Activated CD4-positive, alpha-beta memory T cell treated with anti-CD3 and anti-CD28 coated beads, Interleukin-2, amount 10 ng/mL, durations not matched to agents 7 days and 5 days (primary cell): Measurements from ENCODE around the gene TUBA8. TPM values are rescaled to one million over a fixed set of nuclear protein-coding genes. Genes with fewer than 3 reads are reported as not detected.
"Not testable (repeated sequence)": the region's sequence is repeated elsewhere in the genome, so short reads cannot be mapped to it uniquely, and the experiment has no call there.

Experiments used
- CTCF ChIA-PET: fragments of 350-600 bp; sonication (Branson Sonifier 250); formaldehyde crosslinking; loops from one replicate; lab custom pipeline; 2021; ENCODE audit warnings: antibody characterized with exemption, inconsistent platforms; lab: Charles Lee
- POLR2A ChIA-PET: fragments of 350-600 bp; sonication (Branson Sonifier 250); formaldehyde crosslinking; loops from one replicate; lab custom pipeline; 2021; ENCODE audit warnings: antibody characterized with exemption; lab: Charles Lee
- DNase-seq: peaks from one replicate; pipeline ENCODE4 v3.0.0-alpha.2; 2020
- H3K27ac Mint-ChIP-seq: one replicate; pipeline ENCODE4 v1.8.0; 2021; ENCODE audit warnings: mild to moderate bottlenecking, mixed read lengths
- H3K27me3 Mint-ChIP-seq: one replicate; pipeline ENCODE4 v1.8.0; 2021; ENCODE audit warnings: mixed read lengths
- H3K36me3 Mint-ChIP-seq: one replicate; pipeline ENCODE4 v1.8.0; 2021; ENCODE audit warnings: low read depth, mixed read lengths
- H3K4me1 Mint-ChIP-seq: one replicate; pipeline ENCODE4 v1.8.0; 2021; ENCODE audit warnings: mixed read lengths
- H3K4me3 Mint-ChIP-seq: one replicate; pipeline ENCODE4 v1.8.0; 2021; ENCODE audit warnings: mild to moderate bottlenecking, mixed read lengths
- H3K9me3 Mint-ChIP-seq: one replicate; pipeline ENCODE4 v1.8.0; 2021; ENCODE audit warnings: mixed read lengths
- total RNA-seq, 2 experiments: library from RNA; stranded (reverse); gene quantifications; one replicate each; pipeline ENCODE4 v1.2.3, GENCODE V29; 2021

The TUBA8 gene
- total RNA-seq, 2 experiments from 2014 or later: 0.88 to 1.4 TPM

DNA sequence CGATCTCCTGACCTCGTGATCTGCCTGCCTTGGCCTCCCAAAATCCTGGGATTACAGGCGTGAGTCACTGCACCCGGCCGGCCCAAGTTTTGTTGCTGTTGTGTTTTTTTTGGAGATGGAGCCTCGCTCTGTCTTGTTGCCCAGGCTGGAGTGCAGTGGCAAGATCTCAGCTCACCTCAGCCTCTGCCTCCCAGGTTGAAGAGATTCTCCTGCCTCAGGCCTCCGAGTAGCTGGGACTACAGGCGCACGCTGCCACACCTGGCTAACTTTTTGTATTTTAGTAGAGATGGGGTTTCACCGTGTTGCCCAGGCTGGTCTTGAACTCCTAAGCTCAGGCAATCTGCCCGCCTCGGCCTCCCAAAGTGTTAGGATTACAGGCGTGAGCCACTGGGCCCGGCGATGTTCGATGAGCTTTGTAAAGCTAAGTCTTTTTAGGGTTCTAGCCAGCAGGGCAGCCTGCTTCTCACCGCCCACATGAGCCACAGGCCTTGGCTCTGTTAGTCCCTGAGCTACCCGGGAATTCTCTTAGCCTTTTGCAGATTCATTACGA is 12.9 kb downstream of the TUBA8 start:
- POLR2A ChIA-PET: interaction anchor here (1.5 kb wide), 1 partner anchor 47 kb away, joined by 3 read pairs; no protein-coding TSS in a partner anchor
- H3K27ac Mint-ChIP-seq, H3K9me3 Mint-ChIP-seq, H3K27me3 Mint-ChIP-seq, H3K4me1 Mint-ChIP-seq, DNase-seq, H3K36me3 Mint-ChIP-seq, H3K4me3 Mint-ChIP-seq, CTCF ChIA-PET: not testable (repeated sequence)

- Mint-ChIP-seq H3K27ac (peak overlapping the region; percentile 24), H3K27me3 (no peaks in the 10 kb centered on the region), H3K36me3 (peaks cover 4% of the 10 kb centered on the region), H3K9me3 (no peaks in the 10 kb centered on the region), H3K4me1 (no peaks in the 10 kb centered on the region), H3K4me3 (no peak overlapping the region)
- DNase-seq: no peak
- ChIA-PET CTCF (no interaction called here), POLR2A (no interaction called here)
These were observed 16.0 kb downstream of the TUBA8 start for GRCh38 chr22:18126606-18127005.

DNA sequence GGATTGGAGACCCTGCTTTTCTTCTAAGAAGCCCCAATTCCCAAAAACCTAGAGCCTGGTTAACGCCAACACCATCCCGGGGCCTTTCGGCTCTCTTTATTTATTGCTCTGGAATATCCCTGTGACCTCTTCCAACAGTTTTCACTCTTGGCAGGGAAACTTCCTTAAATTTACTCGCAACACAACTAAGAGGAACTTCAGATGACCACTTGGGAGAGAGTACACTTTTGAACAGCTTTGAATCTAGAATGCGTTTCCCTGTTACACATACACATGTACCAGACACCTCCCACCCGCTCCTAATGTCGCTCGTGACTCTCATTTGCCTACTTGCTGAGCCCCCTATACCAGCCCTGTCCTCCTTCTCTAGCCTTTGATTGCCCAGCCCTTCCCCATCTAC is 19.4 kb downstream of the TUBA8 start:
- no peak for DNase-seq
- H3K4me3 Mint-ChIP-seq: no peak overlapping the region
- peaks cover 5% of the 10 kb centered on the region for H3K36me3 Mint-ChIP-seq
- ChIA-PET POLR2A (no interaction called here), CTCF (no interaction called here)
- H3K27ac Mint-ChIP-seq: no peak overlapping the region
- no peaks in the 10 kb centered on the region for H3K4me1 Mint-ChIP-seq
- H3K9me3 Mint-ChIP-seq: no peaks in the 10 kb centered on the region
- H3K27me3 Mint-ChIP-seq: no peaks in the 10 kb centered on the region

- no peaks in the 10 kb centered on the region for H3K4me1 Mint-ChIP-seq
- H3K9me3 Mint-ChIP-seq: no peaks in the 10 kb centered on the region
- H3K4me3 Mint-ChIP-seq: no peak overlapping the region
- H3K27me3 Mint-ChIP-seq: no peaks in the 10 kb centered on the region
- CTCF ChIA-PET: no interaction called here
- no peak for DNase-seq
- POLR2A ChIA-PET: no interaction called here
- H3K36me3 Mint-ChIP-seq: peaks cover 5% of the 10 kb centered on the region
- no peak overlapping the region for H3K27ac Mint-ChIP-seq
These were observed 20.3 kb downstream of the TUBA8 start for GRCh38 chr22:18130699-18131429.

DNA sequence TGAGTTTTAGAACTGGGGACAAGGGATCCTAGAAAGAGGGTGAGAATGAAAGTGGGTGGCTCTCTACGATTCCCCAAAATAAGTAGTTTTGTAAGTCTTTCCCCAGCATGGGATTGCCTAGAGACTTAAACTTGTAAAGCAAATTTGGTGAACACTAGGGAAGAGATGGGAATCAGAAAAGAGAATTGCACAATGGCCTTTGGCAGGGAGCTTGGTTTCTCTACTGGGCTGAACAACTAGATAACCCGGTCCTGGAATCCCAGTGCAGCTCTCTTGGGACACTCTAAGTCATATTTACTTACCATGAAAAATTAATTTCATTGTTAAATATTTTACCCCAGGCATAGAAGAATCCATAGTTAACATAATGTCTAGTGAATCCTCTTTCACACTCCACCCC is 22.8 kb downstream of the TUBA8 start:
- DNase-seq: no peak
- Mint-ChIP-seq H3K9me3 (no peaks in the 10 kb centered on the region), H3K36me3 (peaks cover 5% of the 10 kb centered on the region), H3K4me1 (no peaks in the 10 kb centered on the region), H3K4me3 (no peak overlapping the region), H3K27ac (no peak overlapping the region), H3K27me3 (no peaks in the 10 kb centered on the region)
- POLR2A ChIA-PET: no interaction called here
- CTCF ChIA-PET: no interaction called here

DNA sequence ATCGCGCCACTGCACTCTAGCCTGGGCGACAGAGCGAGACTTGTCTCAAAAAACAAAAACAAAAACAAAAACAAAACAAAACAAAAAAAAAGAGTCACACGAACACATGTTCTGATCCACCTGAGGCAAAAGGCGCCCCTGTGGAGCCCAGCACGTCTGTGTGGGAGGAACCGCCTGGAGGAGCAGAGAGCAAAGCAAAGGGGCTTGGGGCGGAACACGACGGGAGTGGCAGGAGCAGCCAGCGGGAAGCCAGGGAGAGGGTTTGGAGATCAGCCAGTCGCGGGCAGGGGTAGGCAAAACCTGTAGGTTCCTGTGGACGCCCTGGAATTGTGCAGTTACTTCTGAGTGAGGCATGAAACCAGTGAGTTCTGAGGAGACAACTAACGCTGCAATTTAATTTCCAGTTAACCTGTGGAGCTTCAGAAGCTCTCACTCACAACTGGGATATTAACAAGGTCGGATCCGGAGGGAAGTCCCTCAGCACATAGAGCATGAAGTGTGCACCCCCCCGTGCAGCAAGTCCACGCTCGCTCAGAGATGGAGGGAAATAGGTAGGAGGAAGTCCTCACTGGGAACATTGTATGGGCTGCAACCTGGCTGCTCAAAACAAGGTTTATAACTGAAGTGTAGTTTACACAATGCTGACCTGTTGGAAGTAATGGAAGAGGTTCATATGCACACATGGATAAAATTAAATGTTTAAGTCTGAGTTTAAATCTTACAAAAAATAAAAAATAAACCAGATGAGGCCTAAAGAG is 26.1 kb downstream of the TUBA8 start:
- ChIA-PET CTCF (no interaction called here), POLR2A (no interaction called here)
- Mint-ChIP-seq H3K4me1 (no peaks in the 10 kb centered on the region), H3K27me3 (no peaks in the 10 kb centered on the region), H3K27ac (no peak overlapping the region), H3K4me3 (no peak overlapping the region), H3K36me3 (peaks cover 17% of the 10 kb centered on the region), H3K9me3 (peaks cover 2% of the 10 kb centered on the region)
- DNase-seq: no peak

DNA sequence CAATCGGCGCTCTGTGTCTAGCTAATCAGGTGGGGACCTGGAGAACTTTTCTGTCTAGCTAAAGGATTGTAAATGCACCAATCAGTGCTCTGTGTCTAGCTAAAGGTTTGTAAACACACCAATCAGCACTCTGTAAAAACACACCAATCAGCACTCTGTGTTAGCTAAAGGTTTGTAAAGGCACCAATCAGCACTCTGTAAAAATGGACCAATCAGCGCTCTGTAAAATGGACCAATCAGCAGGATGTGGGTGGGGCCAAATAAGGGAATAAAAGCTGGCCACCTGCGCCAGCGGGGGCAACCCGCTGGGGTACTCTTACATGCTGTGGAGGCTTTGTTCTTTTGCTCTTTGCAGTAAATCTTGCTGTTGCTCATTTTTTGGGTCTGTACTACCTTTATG is 30.4 kb downstream of the TUBA8 start:
- POLR2A ChIA-PET: interaction anchor here (0.8 kb wide), 1 partner anchor 63 kb away, joined by 3 read pairs; the partner anchor contains the start of gene PEX26

DNA sequence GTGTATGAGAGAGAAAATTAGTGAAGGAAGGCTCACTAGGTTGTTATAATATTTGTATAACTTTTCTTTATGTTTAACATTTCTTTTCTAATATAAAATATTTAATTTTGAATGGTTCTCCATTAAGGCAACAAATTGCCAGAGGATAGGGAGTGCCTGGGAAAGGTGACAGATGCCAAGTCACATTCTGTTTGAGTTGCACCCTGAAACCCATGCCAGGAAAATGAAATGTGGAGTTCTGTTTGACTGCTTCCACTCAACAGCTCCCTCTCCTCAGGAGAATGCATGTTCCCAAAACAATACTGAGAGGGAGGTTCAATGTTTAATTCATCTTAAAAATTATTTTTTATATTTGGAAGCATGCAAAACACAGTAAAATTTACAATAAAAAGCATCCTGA is 33.5 kb downstream of the TUBA8 start:
- H3K27ac Mint-ChIP-seq: no peak overlapping the region
- DNase-seq: no peak
- no peak overlapping the region for H3K4me3 Mint-ChIP-seq
- ChIA-PET CTCF (no interaction called here), POLR2A (no interaction called here)
- no peaks in the 10 kb centered on the region for H3K27me3 Mint-ChIP-seq
- H3K36me3 Mint-ChIP-seq: peaks cover 22% of the 10 kb centered on the region
- peaks cover 4% of the 10 kb centered on the region for H3K9me3 Mint-ChIP-seq
- peaks cover 17% of the 10 kb centered on the region for H3K4me1 Mint-ChIP-seq

More for the DNA sequence above, 30.4 kb downstream of the TUBA8 start:
- not testable (repeated sequence) for H3K27me3 Mint-ChIP-seq, H3K4me3 Mint-ChIP-seq, H3K27ac Mint-ChIP-seq, DNase-seq, H3K9me3 Mint-ChIP-seq, H3K4me1 Mint-ChIP-seq
- peaks cover 17% of the 10 kb centered on the region for H3K36me3 Mint-ChIP-seq
- CTCF ChIA-PET: interaction anchor here (0.8 kb wide), 1 partner anchor 9 kb away, joined by 6 read pairs; the partner anchor contains the start of gene USP18

GRCh38 chr22:18145676-18146388 is 35.2 kb downstream of the TUBA8 start:
- Mint-ChIP-seq H3K9me3 (peaks cover 4% of the 10 kb centered on the region), H3K4me1 (peaks cover 27% of the 10 kb centered on the region), H3K27me3 (no peaks in the 10 kb centered on the region), H3K4me3 (no peak overlapping the region), H3K36me3 (peaks cover 23% of the 10 kb centered on the region), H3K27ac (no peak overlapping the region)
- ChIA-PET POLR2A (no interaction called here), CTCF (no interaction called here)
- DNase-seq: no peak

DNA sequence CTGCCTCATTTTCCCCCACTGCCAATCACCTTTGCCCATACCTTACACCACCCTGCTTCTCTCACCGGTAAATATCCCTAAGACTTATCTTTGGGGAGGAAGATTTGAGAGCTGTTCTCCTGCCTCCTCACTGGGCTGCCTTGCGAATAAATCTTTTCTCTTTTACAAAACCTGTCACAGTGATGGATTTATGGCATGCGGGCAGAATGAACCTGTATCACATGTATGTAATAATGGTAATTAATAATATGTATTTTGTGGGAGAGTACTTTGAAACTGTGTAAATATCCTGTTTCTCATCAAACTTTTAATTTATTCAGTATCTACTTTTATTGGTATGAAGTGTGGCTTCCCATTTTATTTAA is 35.8 kb downstream of the TUBA8 start:
- peaks cover 2% of the 10 kb centered on the region for H3K9me3 Mint-ChIP-seq
- H3K27me3 Mint-ChIP-seq: no peaks in the 10 kb centered on the region
- H3K4me3 Mint-ChIP-seq: no peak overlapping the region
- POLR2A ChIA-PET: no interaction called here
- DNase-seq: no peak
- CTCF ChIA-PET: no interaction called here
- H3K36me3 Mint-ChIP-seq: peaks cover 23% of the 10 kb centered on the region
- H3K4me1 Mint-ChIP-seq: peaks cover 32% of the 10 kb centered on the region
- H3K27ac Mint-ChIP-seq: no peak overlapping the region

DNA sequence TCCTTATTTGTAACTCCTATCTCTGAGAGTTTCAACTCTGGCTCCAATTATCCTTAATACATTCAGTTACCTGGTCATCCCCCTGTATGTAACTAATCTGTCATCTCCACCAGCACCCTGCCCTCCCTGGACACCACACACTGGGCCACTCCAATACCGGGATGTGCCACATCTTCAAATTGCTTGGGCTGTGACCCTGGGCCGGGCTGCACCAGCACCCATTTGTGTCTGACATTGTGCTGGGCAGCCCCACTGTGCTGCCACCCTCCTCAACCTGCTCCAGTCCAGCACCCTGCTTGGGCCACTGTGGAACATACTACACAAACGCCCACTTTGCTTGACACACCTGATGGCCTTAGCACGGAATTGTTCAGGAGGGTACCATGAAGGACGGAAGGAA is 37.2 kb downstream of the TUBA8 start:
- no peak overlapping the region for H3K27ac Mint-ChIP-seq
- H3K4me1 Mint-ChIP-seq: peaks cover 45% of the 10 kb centered on the region
- no peak overlapping the region for H3K4me3 Mint-ChIP-seq
- no peaks in the 10 kb centered on the region for H3K27me3 Mint-ChIP-seq
- ChIA-PET POLR2A (interaction anchor here (6.0 kb wide), 1 partner anchor 69 kb away, joined by 63 read pairs; the partner anchor contains the start of gene PEX26), CTCF (no interaction called here)
- no peaks in the 10 kb centered on the region for H3K9me3 Mint-ChIP-seq
- no peak for DNase-seq
- H3K36me3 Mint-ChIP-seq: peaks cover 34% of the 10 kb centered on the region

GRCh38 chr22:18148293-18148965 is 37.8 kb downstream of the TUBA8 start:
- Mint-ChIP-seq H3K9me3 (no peaks in the 10 kb centered on the region), H3K36me3 (peaks cover 35% of the 10 kb centered on the region), H3K4me1 (peaks cover 49% of the 10 kb centered on the region), H3K4me3 (peak overlapping the region; percentile 93), H3K27ac (no peak overlapping the region), H3K27me3 (no peaks in the 10 kb centered on the region)
- POLR2A ChIA-PET: interaction anchor here (6.0 kb wide), 1 partner anchor 70 kb away, joined by 63 read pairs; the partner anchor contains the start of gene PEX26
- no peak for DNase-seq
- CTCF ChIA-PET: interaction anchor here (2.5 kb wide), 1 partner anchor 73 kb away, joined by 8 read pairs; no protein-coding TSS in a partner anchor
